Left ventricle myocardium inferior (tissue), 1 donor: ENCODE data around the gene MAST4. TPM values are rescaled to one million over a fixed set of nuclear protein-coding genes. Genes with fewer than 3 reads are reported as not detected.

Source experiments
- DNase-seq: peaks from one replicate; pipeline ENCODE4 v3.0.0-alpha.2; 2020
- H3K27ac ChIP-seq: fragments of 200-600 bp; replicated peaks from 2 replicates; pipeline ENCODE4 v1.8.0; 2021
- H3K27me3 ChIP-seq: fragments of 200-600 bp; 2 replicates; pipeline ENCODE4 v1.8.0; 2021; ENCODE audit warnings: low read depth
- H3K36me3 ChIP-seq: fragments of 200-600 bp; 2 replicates; pipeline ENCODE4 v1.8.0; 2021
- H3K4me1 ChIP-seq: fragments of 200-600 bp; 2 replicates; pipeline ENCODE4 v1.8.0; 2021
- H3K4me3 ChIP-seq: fragments of 200-600 bp; 2 replicates; pipeline ENCODE4 v1.8.0; 2021; ENCODE audit warnings: mild to moderate bottlenecking, moderate library complexity
- H3K9me3 ChIP-seq: fragments of 200-600 bp; replicated peaks from 2 replicates; pipeline ENCODE4 v1.8.0; 2021
- CTCF ChIP-seq: fragments of 200-600 bp; IDR thresholded peaks from 2 replicates; pipeline ENCODE4 v1.8.0; 2021; ENCODE audit warnings: antibody characterized with exemption, mild to moderate bottlenecking, borderline replicate concordance
- intact Hi-C: fragments of 100-400 bp; cut with micrococcal nuclease; formaldehyde crosslinking; loops from one replicate; pipeline ENCODE4 v1.11.0; 2022
- total RNA-seq: library from RNA; stranded (reverse); fragmentation: NEBNext Ultra II Directional; extraction: Animal tissue kit (Norgen Biotek cat#: 25700); gene quantifications from one replicate; pipeline ENCODE4 v1.2.1, GENCODE V29; 2021
- donor health status: DM: no; HTN: yes; CAD: no; lungs with severe emphysema.

The MAST4 gene
- total RNA-seq, 1 donor from 2014 or later: 55.7 TPM

- Histone ChIP-seq H3K4me1 (peaks cover 67% of the 10 kb centered on the region), H3K27ac (peak overlapping the region; percentile 77), H3K36me3 (no peaks in the 10 kb centered on the region), H3K27me3 (no peaks in the 10 kb centered on the region), H3K9me3 (no peaks in the 10 kb centered on the region), H3K4me3 (peak overlapping the region; percentile 17)
- peak; percentile 71 for TF ChIP-seq CTCF
- intact Hi-C loops: no loop called here
- DNase-seq: peak; percentile 59
Measured at GRCh38 chr5:66742083-66742895, 146.1 kb downstream of the MAST4 start.

- no peaks in the 10 kb centered on the region for H3K36me3 ChIP-seq
- H3K4me3 ChIP-seq: peak overlapping the region; percentile 17
- no peaks in the 10 kb centered on the region for H3K9me3 ChIP-seq
- peak overlapping the region; percentile 77 for H3K27ac ChIP-seq
- TF ChIP-seq CTCF: no peak
- no peaks in the 10 kb centered on the region for H3K27me3 ChIP-seq
- intact Hi-C loops: no loop called here
- H3K4me1 ChIP-seq: peaks cover 70% of the 10 kb centered on the region
- no peak for DNase-seq
Measured at GRCh38 chr5:66742896-66743247, 146.7 kb downstream of the MAST4 start.

GRCh38 chr5:66743344-66743743, 147.2 kb downstream of the MAST4 start:
- H3K27me3 ChIP-seq: no peaks in the 10 kb centered on the region
- peaks cover 68% of the 10 kb centered on the region for H3K4me1 ChIP-seq
- intact Hi-C loops: no loop called here
- no peak for TF ChIP-seq CTCF
- no peaks in the 10 kb centered on the region for H3K36me3 ChIP-seq
- no peaks in the 10 kb centered on the region for H3K9me3 ChIP-seq
- no peak for DNase-seq
- no peak overlapping the region for H3K4me3 ChIP-seq
- H3K27ac ChIP-seq: peak overlapping the region; percentile 77

GRCh38 chr5:66744040-66744439, 147.8 kb downstream of the MAST4 start:
- Histone ChIP-seq H3K27me3 (no peaks in the 10 kb centered on the region), H3K4me3 (no peak overlapping the region), H3K27ac (peak overlapping the region; percentile 77), H3K36me3 (no peaks in the 10 kb centered on the region), H3K4me1 (peaks cover 65% of the 10 kb centered on the region), H3K9me3 (no peaks in the 10 kb centered on the region)
- no peak for TF ChIP-seq CTCF
- intact Hi-C loops: no loop called here
- peak; percentile 65 for DNase-seq

- no peak for DNase-seq
- TF ChIP-seq CTCF: no peak
- no peaks in the 10 kb centered on the region for H3K36me3 ChIP-seq
- H3K4me1 ChIP-seq: peaks cover 58% of the 10 kb centered on the region
- H3K4me3 ChIP-seq: no peak overlapping the region
- intact Hi-C loops: no loop called here
- no peaks in the 10 kb centered on the region for H3K27me3 ChIP-seq
- H3K27ac ChIP-seq: no peak overlapping the region
- H3K9me3 ChIP-seq: no peaks in the 10 kb centered on the region
Measured at GRCh38 chr5:66745297-66745696, 149.1 kb downstream of the MAST4 start.
